Panc1 (cell line): ENCODE measurements around the gene VSX2. TPM values are rescaled to one million over a fixed set of nuclear protein-coding genes. Genes with fewer than 3 reads are reported as not detected.

ENCODE experiments used
- ATAC-seq: fragments of 200-7000 bp; cut with Tn5 transposase; 2 replicates; pipeline ENCODE4 v1.9.1; 2020; ENCODE audit warnings: mild to moderate bottlenecking, moderate library complexity
- BruUV-seq: library from RNA; stranded (reverse); fragments of 400-500 nt; replicated peaks from 2 replicates; lab custom pipeline; 2021; lab: Mats Ljungman, UMichigan
- CTCF ChIA-PET: fragments of 300-600 bp; sonication (Branson Sonifier 250); formaldehyde crosslinking; loops from one replicate; lab custom pipeline; 2022; ENCODE audit warnings: antibody characterized with exemption; lab: Charles Lee
- POLR2A ChIA-PET: fragments of 300-600 bp; sonication (Branson Sonifier 250); formaldehyde crosslinking; loops from one replicate; lab custom pipeline; 2022; ENCODE audit warnings: antibody characterized with exemption; lab: Charles Lee
- DNase-seq: peaks from one replicate; pipeline ENCODE4 v3.0.0-alpha.2; 2010; ENCODE audit warnings: low read depth, low spot score
- H3K27ac ChIP-seq: 2 replicates; pipeline ENCODE4 v1.5.1; 2011; ENCODE audit warnings: mild to moderate bottlenecking, low read length, inconsistent platforms
- H3K27me3 ChIP-seq: fragments of 200-500 bp; sonication (Bioruptor generic); 2 replicates; pipeline ENCODE4 v1.6.0; 2014; ENCODE audit warnings: low read length, inconsistent platforms; ENCODE audit not compliant: control insufficient read depth, insufficient read depth
- H3K36me3 ChIP-seq: fragments of 200-500 bp; sonication (Bioruptor generic); 2 replicates; pipeline ENCODE4 v1.5.1; 2014; ENCODE audit warnings: inconsistent platforms, mild to moderate bottlenecking, low read length, moderate library complexity; ENCODE audit not compliant: control insufficient read depth, insufficient read depth
- H3K4me1 ChIP-seq: 2 replicates; pipeline ENCODE4 v1.5.1; 2011; ENCODE audit warnings: inconsistent platforms, mild to moderate bottlenecking, low read length, moderate library complexity; ENCODE audit not compliant: control insufficient read depth, insufficient read depth
- H3K4me3 ChIP-seq, 2 experiments: 2 replicates each; pipeline ENCODE4 v1.5.1; 2011 to 2012; ENCODE audit warnings: low read depth in 2 of 2, low read length in 2 of 2, mild to moderate bottlenecking in 2 of 2, inconsistent platforms in 1 of 2, moderate library complexity in 1 of 2
- H3K9me3 ChIP-seq: fragments of 200-500 bp; sonication (Bioruptor generic); 2 replicates; pipeline ENCODE4 v1.5.1; 2014; ENCODE audit warnings: low read depth, mild to moderate bottlenecking, inconsistent platforms, low read length, moderate library complexity; ENCODE audit not compliant: control insufficient read depth, insufficient read depth
- POLR2AphosphoS5 ChIP-seq: IDR thresholded peaks from 2 replicates; pipeline ENCODE4 v1.6.1; 2012; ENCODE audit warnings: mild to moderate bottlenecking, low read depth, low read length, moderate library complexity
- SIN3A ChIP-seq: IDR thresholded peaks from 2 replicates; pipeline ENCODE4 v1.6.1; 2012; ENCODE audit warnings: low read depth, mild to moderate bottlenecking, low read length, moderate library complexity, borderline replicate concordance; ENCODE audit not compliant: insufficient read depth
- TCF7L2 ChIP-seq: IDR thresholded peaks from 2 replicates; pipeline ENCODE4 v1.6.1; 2011; ENCODE audit warnings: mild to moderate bottlenecking, low read depth, low read length, inconsistent platforms
- in situ Hi-C: cut with HindIII; loops from 2 replicates; pipeline ENCODE4 v1.10.0; 2016; ENCODE audit warnings: low sequenced_read_pairs, low pct_unique_long_range_greater_than_20kb
- intact Hi-C: fragments of 100-400 bp; cut with micrococcal nuclease; formaldehyde crosslinking; loops from one replicate; pipeline ENCODE4 v1.10.0; 2022; ENCODE audit not compliant: unreplicated experiment
- total RNA-seq: library from RNA; stranded (reverse); gene quantifications from one replicate; pipeline ENCODE4 v1.2.1, GENCODE V29; 2021; ENCODE audit not compliant: unreplicated experiment
- TF ChIP-seq, protein P1 (sequence below), 2 experiments: IDR thresholded peaks; 2 replicates each; pipeline ENCODE4 v1.6.1; 2011 to 2012; ENCODE audit warnings: low read depth in 2 of 2, control low read depth in 1 of 2, low read length in 1 of 2, mild to moderate bottlenecking in 1 of 2, moderate library complexity in 1 of 2; ENCODE audit not compliant: insufficient read depth in 1 of 2
- TF ChIP-seq, protein P2 (sequence below): fragments of 450-650 bp; IDR thresholded peaks from 2 replicates; pipeline ENCODE4 v1.5.1; 2017; ENCODE audit warnings: mild to moderate bottlenecking

The VSX2 gene
- total RNA-seq, 1 experiment from 2014 or later: not detected

DNA sequence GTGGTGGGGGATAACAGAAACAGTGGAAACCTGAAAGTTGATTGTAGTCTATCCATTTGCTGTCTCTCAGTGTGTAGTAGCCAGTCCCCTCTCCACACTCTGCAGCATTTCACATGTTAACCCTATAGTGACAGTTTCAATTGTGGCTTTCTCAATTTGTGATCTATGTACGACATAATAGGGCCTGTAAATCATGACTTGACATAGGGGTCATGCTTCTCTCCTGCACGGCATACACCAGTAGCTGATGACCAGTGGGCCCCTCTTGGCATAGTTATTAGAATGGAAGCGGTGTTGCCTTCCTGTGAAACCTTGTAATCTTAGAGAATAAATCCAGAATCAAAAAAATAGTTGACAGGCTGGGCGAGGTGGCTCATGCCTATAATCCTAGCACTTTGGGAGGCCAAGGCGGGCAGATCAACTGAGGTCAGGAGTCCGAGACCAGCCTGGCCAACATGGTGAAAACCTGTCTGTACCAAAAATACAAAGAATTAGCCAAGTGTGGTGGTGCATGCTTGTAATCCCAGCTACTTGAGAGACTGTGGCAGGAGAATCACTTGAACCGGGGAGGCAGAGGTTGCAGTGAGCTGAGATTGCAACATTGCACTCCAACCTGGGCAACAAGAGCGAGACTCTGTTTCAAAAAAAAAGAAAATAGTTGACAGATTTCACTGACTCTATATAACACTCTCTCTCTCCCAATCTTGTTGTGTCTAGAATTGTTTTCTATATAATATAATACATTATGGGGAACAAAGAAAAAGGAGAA lies 44.6 kb upstream of the VSX2 start:
- H3K27ac ChIP-seq: no peak overlapping the region
- TF ChIP-seq, protein P1, sequence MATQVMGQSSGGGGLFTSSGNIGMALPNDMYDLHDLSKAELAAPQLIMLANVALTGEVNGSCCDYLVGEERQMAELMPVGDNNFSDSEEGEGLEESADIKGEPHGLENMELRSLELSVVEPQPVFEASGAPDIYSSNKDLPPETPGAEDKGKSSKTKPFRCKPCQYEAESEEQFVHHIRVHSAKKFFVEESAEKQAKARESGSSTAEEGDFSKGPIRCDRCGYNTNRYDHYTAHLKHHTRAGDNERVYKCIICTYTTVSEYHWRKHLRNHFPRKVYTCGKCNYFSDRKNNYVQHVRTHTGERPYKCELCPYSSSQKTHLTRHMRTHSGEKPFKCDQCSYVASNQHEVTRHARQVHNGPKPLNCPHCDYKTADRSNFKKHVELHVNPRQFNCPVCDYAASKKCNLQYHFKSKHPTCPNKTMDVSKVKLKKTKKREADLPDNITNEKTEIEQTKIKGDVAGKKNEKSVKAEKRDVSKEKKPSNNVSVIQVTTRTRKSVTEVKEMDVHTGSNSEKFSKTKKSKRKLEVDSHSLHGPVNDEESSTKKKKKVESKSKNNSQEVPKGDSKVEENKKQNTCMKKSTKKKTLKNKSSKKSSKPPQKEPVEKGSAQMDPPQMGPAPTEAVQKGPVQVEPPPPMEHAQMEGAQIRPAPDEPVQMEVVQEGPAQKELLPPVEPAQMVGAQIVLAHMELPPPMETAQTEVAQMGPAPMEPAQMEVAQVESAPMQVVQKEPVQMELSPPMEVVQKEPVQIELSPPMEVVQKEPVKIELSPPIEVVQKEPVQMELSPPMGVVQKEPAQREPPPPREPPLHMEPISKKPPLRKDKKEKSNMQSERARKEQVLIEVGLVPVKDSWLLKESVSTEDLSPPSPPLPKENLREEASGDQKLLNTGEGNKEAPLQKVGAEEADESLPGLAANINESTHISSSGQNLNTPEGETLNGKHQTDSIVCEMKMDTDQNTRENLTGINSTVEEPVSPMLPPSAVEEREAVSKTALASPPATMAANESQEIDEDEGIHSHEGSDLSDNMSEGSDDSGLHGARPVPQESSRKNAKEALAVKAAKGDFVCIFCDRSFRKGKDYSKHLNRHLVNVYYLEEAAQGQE (IDR thresholded peaks at IDR 0.05; ENCODE audit: insufficient read depth in 1 of 2, low read depth in 2 of 2, low read length in 1 of 2): no peak
- no peak for TF ChIP-seq TCF7L2
- TF ChIP-seq, protein P2, sequence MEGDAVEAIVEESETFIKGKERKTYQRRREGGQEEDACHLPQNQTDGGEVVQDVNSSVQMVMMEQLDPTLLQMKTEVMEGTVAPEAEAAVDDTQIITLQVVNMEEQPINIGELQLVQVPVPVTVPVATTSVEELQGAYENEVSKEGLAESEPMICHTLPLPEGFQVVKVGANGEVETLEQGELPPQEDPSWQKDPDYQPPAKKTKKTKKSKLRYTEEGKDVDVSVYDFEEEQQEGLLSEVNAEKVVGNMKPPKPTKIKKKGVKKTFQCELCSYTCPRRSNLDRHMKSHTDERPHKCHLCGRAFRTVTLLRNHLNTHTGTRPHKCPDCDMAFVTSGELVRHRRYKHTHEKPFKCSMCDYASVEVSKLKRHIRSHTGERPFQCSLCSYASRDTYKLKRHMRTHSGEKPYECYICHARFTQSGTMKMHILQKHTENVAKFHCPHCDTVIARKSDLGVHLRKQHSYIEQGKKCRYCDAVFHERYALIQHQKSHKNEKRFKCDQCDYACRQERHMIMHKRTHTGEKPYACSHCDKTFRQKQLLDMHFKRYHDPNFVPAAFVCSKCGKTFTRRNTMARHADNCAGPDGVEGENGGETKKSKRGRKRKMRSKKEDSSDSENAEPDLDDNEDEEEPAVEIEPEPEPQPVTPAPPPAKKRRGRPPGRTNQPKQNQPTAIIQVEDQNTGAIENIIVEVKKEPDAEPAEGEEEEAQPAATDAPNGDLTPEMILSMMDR: no peak
- TF ChIP-seq SIN3A: no peak
- CTCF ChIA-PET: no interaction called here
- no peak overlapping the region for H3K4me3 ChIP-seq
- no TSS peak for BruUV-seq
- in situ Hi-C loops (no loop called here), intact Hi-C loops (no loop called here)
- H3K27me3 ChIP-seq: no peaks in the 10 kb centered on the region
- DNase-seq (no peak), ATAC-seq (no peak)
- no peaks in the 10 kb centered on the region for H3K9me3 ChIP-seq
- H3K4me1 ChIP-seq: no peaks in the 10 kb centered on the region
- H3K36me3 ChIP-seq: no peaks in the 10 kb centered on the region
- POLR2A ChIA-PET: no interaction called here

DNA sequence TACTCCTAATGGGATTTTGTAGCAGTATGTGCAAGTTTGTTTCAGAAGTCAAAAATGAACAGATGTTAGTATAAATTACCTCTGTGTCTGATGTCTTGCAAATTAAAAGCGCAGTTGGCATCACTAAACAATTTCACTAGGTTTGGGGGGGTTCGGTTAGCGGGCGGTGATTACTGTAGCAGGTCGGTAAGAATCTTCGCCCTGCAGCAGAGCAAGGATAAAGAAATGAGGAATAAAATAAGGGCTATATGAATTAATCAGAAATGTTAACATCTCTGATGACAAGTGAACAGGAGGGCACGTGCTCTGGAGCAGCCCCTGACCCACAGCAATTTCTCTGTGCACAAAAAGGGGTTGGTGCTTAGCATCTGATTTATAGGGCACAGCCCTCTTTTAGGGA lies 43.6 kb upstream of the VSX2 start:
- intact Hi-C loops: no loop called here
- in situ Hi-C loops: no loop called here

More for the DNA sequence above, 43.6 kb upstream of the VSX2 start:
- BruUV-seq: no TSS peak
- H3K4me1 ChIP-seq: no peaks in the 10 kb centered on the region
- H3K27me3 ChIP-seq: no peaks in the 10 kb centered on the region
- POLR2A ChIA-PET: no interaction called here
- DNase-seq (no peak), ATAC-seq (no peak)
- CTCF ChIA-PET: no interaction called here
- H3K9me3 ChIP-seq: no peaks in the 10 kb centered on the region
- H3K27ac ChIP-seq: no peak overlapping the region
- no peak overlapping the region for H3K4me3 ChIP-seq
- TF ChIP-seq, protein P1 (IDR thresholded peaks at IDR 0.05; ENCODE audit: insufficient read depth in 1 of 2, low read depth in 2 of 2, low read length in 1 of 2): no peak
- TF ChIP-seq, protein P2: no peak
- TF ChIP-seq POLR2AphosphoS5 (no peak), SIN3A (no peak), TCF7L2 (no peak)
- no peaks in the 10 kb centered on the region for H3K36me3 ChIP-seq
